GM18517 (cell line): ENCODE measurements around the gene NOP9.
"Not testable (repeated sequence)": the region's sequence is repeated elsewhere in the genome, so short reads cannot be mapped to it uniquely, and the experiment has no call there.

Experiments used
- ATAC-seq: cut with Tn5 transposase; IDR thresholded peaks from one replicate; pipeline ENCODE4 v1.9.1; 2021; ENCODE audit warnings: mild to moderate bottlenecking, moderate library complexity; ENCODE audit not compliant: unreplicated experiment

Gene NOP9

DNA sequence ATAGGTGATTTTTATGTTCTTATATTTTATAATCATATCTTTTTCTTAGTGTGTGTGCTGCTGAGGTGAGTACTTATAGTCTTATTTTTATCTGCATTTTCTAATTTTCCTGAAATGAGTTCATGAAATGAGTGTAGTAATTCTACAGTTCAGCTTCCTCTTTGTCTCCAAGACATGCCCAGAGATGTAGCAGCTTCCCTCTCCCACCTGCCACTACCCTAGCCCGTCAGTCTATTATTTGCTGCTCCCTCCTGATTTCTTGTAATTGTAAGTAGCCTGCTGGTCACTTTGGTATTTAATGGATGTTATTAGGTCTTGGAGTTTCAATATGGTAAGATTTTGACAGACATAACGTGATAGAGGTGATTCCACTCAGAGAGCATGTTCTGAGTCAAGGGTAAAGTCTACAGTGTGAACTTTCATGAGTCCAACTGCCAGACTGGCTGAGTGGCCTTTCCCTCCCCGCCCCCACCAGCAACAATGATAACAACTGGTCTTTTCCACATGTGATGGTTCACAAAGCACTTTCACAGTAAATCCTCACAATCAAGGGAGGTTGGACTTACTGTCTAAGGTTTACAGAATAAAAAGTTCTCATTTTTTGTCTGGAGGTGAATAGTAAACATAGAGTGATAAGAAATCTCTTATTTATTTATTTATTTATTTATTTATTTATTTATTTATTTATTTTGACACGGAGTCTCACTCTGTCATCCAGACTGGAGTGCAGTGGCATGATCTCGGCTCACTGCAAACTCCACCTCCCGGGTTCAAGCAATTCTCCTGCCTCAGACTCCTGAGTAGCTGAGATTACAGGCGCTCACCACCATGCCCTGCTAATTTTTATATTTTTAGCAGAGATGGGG is 44.4 kb downstream of the NOP9 start:
- ATAC-seq: no peak

DNA sequence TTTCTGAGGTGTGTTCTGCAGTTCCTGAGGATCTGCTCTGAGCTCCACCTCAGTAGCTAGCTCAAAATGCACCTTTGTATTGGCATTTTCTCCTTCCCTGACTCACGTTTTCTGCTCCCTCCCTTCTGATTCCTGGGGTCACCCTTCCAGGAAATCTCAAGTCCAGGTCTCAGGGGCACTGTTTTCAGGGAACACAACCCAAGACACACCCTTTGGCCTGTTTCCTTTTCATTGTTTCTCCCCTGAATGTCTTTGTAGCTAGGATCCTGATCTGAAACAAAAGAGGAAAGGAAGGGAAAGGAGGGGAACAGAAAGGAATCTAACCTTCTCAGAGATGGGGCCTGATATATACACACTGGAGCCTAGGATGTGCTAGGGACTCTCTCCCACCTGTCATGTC is 47.5 kb downstream of the NOP9 start:
- no peak for ATAC-seq

GRCh38 chr14:24348186-24348585 is 48.5 kb downstream of the NOP9 start:
- no peak for ATAC-seq

DNA sequence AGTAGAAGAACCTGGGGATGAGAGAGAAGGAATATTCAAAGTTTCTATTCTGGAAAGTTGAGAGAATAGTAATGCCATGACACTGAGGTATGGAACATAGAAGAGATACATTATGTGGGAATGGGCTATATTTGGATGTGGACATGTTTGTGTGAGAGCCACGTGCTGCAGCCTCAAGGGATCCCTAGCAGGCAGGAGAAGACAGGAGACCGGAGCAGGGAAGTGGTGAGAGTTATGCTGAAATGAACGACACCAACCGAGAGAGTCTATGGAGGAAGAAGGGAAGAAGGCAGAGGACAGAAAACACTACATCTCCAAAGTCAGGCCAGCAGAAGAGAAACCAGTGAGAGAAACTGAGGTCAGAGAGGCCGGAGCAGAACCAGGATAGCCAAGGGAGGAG is 50.1 kb downstream of the NOP9 start:
- ATAC-seq: no peak

- no peak for ATAC-seq
These were observed 51.9 kb downstream of the NOP9 start for GRCh38 chr14:24351517-24351916.

DNA sequence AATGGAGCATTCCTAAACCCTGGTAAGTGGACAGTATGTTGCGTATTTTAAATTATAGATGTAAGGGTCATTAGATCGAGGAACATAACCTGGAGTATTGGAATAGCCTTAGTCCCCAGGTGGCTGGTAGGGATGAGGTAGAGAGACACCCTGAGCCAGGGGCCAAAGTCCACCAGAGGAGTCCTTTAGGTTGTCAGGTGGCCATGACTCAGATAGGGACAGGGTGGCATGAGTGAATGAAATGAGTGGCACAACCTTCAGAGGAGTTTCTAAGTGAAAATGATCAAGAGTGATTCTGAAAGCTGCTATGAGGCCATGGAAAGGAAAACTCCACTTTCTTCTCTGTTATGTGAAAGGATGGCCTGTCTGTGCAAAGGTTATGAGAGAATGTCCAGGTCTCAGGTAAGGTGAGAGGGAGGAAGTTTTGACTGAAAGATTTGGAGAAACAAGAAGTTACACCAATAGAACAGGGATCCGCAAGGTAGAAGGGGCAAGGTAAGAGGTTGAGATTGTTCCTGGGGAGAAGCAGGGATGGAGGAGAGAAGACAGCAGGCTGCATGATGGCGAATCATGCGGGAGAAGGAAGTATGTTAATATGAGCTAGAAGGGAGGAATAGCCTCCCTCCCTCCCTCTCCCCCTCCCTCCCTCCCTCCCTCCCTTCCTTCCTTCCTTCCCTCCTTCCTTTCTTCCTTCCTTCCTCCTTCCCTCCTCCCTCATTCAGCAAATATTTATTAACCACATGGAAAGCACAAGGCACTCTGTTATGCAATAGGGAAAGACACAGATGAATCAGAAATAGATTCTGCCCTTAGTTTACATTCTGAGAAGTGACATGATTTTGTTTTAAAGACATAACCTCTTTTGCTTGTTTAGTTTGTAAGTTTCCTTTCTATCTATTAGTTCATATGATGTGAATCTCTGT is 54.2 kb downstream of the NOP9 start:
- ATAC-seq: no peak

DNA sequence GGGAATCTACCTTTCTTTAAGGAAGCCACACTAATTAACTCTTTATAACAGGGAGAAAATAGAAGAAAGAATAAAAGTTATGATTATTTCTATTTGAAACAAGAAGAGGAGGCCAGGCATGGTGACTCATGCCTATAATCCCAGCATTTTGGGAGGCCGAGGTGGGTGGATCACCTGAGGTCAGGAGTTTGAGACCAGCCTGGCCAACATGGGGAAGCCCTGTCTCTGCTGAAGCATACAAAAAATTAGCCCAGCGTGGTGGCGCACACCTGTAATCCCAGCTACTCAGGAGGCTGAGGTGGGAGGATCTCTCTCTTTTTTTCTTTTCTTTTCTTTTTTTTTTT is 54.8 kb downstream of the NOP9 start:
- ATAC-seq: not testable (repeated sequence)

DNA sequence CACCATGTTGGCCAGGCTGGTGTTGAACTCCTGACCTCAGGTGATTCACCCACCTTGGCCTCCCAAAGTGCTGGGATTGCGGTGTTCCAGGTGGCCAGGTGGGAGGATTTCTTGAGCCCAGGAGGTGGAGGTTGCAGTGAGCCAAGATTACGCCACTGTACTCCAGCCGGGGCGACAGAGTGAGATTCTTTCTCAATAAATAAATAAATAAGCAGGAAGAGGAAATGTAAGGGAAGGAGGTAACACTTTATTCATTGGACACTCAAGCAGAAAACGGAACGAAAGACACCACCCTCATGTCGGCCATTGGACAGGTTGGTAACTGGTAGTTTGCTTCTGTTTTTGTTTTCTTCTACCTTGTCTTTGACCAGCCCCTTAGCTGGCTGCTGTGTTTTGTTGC is 55.4 kb downstream of the NOP9 start:
- ATAC-seq: no peak

- ATAC-seq: no peak
These were observed 56.6 kb downstream of the NOP9 start for GRCh38 chr14:24356208-24356607.
